Peyer's patch (tissue), 4 donors: ENCODE data around the gene SLC17A5. TPM values are rescaled to one million over a fixed set of nuclear protein-coding genes. Genes with fewer than 3 reads are reported as not detected.
"Not testable (repeated sequence)": the region's sequence is repeated elsewhere in the genome, so short reads cannot be mapped to it uniquely, and the experiment has no call there.

Experiments
- DNase-seq, 3 donors: peaks; one replicate each; pipeline ENCODE4 v3.0.0-alpha.2; 2017 to 2019
- H3K27ac ChIP-seq, 4 donors: fragments of 200-600 bp; sonication (generic); one replicate each; pipeline ENCODE4 v1.5.1; 2016 to 2019
- H3K27me3 ChIP-seq, 2 donors: fragments of 200-600 bp; sonication (generic); one replicate each; pipeline ENCODE4 v1.5.1; 2019
- H3K36me3 ChIP-seq, 3 donors: fragments of 200-600 bp; sonication (generic); one replicate each; pipeline ENCODE4 v1.5.1; 2016 to 2019
- H3K4me1 ChIP-seq, 4 donors: fragments of 200-600 bp; sonication (generic); one replicate each; pipeline ENCODE4 v1.5.1; 2016 to 2019
- H3K4me3 ChIP-seq, 4 donors: fragments of 200-600 bp; sonication (generic); 1 replicate in 3 of 4; 2 replicates in 1 of 4; pipeline ENCODE4 v1.5.1; 2016 to 2019; ENCODE audit warnings: mild to moderate bottlenecking in 1 of 4
- H3K9me3 ChIP-seq, 4 donors: fragments of 200-600 bp; sonication (generic); one replicate each; pipeline ENCODE4 v1.5.1; 2016 to 2019; ENCODE audit warnings: mild to moderate bottlenecking in 1 of 4
- POLR2A ChIP-seq, 2 donors: fragments of 450-650 bp; IDR thresholded peaks; one replicate each; pipeline ENCODE4 v1.5.1; 2017; ENCODE audit warnings: antibody characterized with exemption in 2 of 2, mild to moderate bottlenecking in 2 of 2, moderate library complexity in 2 of 2
- small RNA-seq, 2 donors: library from RNA; depleted of rRNA; stranded (forward); fragments of <200 nt; gene quantifications; one replicate each; pipeline ENCODE3, GENCODE V24; 2016
- total RNA-seq, 4 donors: library from RNA; depleted of rRNA; stranded (reverse); fragments of >200 nt; gene quantifications; one replicate each; pipeline ENCODE4 v1.1.0, GENCODE V29; 2016
- TF ChIP-seq, protein P1 (sequence below), 6 experiments: fragments of 450-650 bp in 4 of 6; fragments of 200-600 bp in 2 of 6; sonication (generic) in 1 of 6; IDR thresholded peaks; one replicate each; pipeline ENCODE4 v1.5.1; 2017 to 2019; ENCODE audit warnings: antibody characterized with exemption in 6 of 6, mild to moderate bottlenecking in 3 of 6, moderate library complexity in 1 of 6

SLC17A5 gene
- total RNA-seq, 4 donors from 2014 or later = 6.6 to 49.7 (median 26.3) TPM

DNA sequence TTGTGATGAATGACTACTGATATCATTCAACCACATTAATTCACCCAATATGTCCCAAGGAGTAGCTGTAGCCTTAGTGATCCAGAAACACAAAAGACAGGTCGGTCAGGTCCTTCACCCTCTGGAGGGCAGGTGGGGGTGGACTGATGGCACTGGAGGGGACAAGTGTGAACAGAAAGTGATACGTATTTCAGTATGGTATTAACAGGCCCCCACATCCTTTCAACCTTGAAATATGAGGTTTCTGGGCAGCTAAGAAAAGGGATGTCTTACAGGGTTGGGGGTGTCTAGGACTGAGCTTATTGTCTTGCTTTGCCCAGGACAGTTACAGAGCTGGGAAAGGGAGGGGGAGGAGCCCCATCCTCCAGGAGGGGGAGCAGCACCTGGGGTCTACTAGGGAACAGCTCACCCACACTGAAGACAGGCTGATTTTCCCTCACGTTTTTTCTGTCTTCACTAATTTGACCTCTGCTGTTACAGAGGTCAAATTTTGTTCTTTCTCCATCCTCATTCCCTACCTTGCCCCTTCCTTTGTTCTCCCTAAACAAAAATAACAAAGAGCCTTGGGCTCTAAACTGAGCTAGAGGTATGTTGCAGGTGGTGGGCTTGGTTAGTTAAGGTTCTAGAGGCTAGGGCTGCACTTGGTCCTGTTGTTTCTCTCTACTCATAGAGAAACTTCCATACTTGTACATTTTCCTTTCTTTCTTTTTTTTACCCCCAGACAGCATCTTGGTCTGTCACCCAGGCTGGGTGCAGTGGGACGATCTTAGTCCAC lies 95.0 kb downstream of the SLC17A5 start:
- DNase-seq = no peak
- TF ChIP-seq, protein P1, sequence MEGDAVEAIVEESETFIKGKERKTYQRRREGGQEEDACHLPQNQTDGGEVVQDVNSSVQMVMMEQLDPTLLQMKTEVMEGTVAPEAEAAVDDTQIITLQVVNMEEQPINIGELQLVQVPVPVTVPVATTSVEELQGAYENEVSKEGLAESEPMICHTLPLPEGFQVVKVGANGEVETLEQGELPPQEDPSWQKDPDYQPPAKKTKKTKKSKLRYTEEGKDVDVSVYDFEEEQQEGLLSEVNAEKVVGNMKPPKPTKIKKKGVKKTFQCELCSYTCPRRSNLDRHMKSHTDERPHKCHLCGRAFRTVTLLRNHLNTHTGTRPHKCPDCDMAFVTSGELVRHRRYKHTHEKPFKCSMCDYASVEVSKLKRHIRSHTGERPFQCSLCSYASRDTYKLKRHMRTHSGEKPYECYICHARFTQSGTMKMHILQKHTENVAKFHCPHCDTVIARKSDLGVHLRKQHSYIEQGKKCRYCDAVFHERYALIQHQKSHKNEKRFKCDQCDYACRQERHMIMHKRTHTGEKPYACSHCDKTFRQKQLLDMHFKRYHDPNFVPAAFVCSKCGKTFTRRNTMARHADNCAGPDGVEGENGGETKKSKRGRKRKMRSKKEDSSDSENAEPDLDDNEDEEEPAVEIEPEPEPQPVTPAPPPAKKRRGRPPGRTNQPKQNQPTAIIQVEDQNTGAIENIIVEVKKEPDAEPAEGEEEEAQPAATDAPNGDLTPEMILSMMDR (IDR thresholded peaks at IDR 0.05) = no peak
- no peak for TF ChIP-seq POLR2A (IDR thresholded peaks at IDR 0.05)
- Histone ChIP-seq H3K27me3 (no peaks in the 10 kb centered on the region), H3K9me3 (no peaks in the 10 kb centered on the region), H3K36me3 (no peaks in the 10 kb centered on the region), H3K27ac (no peak overlapping the region), H3K4me3 (no peak overlapping the region), H3K4me1 (no peaks in the 10 kb centered on the region)

DNA sequence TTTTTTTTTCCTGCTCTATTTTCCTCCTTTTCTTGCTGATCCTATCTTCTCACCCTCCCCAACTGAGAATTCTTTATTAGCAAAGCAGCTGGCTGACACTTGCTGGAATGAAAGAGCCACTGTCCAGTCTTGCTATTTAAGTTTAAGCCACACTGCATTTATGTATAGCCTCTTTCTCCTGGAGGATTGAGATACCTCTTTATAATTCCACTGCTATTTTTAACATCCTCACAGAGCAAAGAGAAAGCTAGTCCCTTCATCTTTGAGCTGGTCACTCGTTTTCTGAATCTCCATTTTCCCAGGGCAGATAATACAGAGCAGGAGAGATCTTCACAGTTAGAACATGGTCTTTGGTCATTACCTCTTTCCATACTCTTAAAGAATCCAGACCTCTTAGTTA lies 97.0 kb downstream of the SLC17A5 start:
- Histone ChIP-seq H3K9me3 (no peaks in the 10 kb centered on the region), H3K4me3 (no peak overlapping the region), H3K27ac (no peak overlapping the region), H3K36me3 (no peaks in the 10 kb centered on the region), H3K4me1 (no peaks in the 10 kb centered on the region), H3K27me3 (no peaks in the 10 kb centered on the region)
- DNase-seq = no peak
- TF ChIP-seq, protein P1 (IDR thresholded peaks at IDR 0.05) = no peak

DNA sequence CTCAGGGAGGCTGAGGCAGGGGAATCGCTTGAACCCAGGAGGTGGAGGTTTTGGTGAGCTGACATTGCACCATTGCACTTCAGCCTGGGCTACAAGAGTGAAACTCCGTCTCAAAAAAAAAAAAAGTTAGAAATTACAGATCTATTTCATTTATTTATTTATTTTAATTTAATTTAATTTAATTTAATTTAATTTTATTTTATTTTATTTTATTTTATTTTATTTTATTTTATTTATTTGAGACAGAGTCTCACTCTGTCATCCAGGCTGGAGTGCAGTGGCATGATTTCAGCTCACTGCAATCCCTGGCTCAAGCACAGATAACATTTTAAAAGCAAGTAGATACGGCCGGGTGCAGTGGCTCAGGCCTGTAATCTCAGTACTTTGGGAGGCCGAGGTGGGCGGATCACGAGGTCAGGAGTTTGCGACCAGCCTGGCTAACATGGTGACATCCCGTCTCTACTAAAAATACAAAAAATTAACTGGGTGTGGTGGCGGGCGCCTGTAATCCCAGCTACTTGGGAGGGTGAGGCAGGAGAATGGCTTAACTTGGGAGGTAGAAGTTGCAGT lies 98.3 kb downstream of the SLC17A5 start:
- DNase-seq, H3K9me3 ChIP-seq, H3K27ac ChIP-seq, H3K27me3 ChIP-seq, H3K4me3 ChIP-seq, H3K36me3 ChIP-seq, H3K4me1 ChIP-seq: not testable (repeated sequence)

DNA sequence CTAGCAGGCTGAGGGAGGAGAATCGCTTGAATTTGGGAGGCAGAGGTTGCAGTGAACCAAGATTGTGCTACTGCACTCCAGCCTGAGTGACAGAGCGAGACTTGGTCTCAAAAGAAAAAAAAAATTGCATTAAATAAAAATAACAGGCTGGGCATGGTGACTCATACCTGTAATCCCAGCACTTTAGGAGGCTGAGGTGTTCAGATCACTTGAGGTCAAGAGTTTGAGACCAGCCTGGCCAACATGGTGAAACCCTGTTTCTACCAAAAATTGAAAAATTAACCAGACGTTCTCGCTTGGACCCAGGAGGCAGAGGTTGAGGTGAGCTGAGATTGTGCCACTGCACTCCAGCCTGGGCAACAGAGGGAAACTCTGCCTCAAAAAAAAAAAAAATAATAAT lies 102.7 kb downstream of the SLC17A5 start:
- not testable (repeated sequence) for H3K9me3 ChIP-seq, DNase-seq, H3K27ac ChIP-seq, H3K27me3 ChIP-seq, H3K36me3 ChIP-seq, H3K4me1 ChIP-seq, H3K4me3 ChIP-seq

DNA sequence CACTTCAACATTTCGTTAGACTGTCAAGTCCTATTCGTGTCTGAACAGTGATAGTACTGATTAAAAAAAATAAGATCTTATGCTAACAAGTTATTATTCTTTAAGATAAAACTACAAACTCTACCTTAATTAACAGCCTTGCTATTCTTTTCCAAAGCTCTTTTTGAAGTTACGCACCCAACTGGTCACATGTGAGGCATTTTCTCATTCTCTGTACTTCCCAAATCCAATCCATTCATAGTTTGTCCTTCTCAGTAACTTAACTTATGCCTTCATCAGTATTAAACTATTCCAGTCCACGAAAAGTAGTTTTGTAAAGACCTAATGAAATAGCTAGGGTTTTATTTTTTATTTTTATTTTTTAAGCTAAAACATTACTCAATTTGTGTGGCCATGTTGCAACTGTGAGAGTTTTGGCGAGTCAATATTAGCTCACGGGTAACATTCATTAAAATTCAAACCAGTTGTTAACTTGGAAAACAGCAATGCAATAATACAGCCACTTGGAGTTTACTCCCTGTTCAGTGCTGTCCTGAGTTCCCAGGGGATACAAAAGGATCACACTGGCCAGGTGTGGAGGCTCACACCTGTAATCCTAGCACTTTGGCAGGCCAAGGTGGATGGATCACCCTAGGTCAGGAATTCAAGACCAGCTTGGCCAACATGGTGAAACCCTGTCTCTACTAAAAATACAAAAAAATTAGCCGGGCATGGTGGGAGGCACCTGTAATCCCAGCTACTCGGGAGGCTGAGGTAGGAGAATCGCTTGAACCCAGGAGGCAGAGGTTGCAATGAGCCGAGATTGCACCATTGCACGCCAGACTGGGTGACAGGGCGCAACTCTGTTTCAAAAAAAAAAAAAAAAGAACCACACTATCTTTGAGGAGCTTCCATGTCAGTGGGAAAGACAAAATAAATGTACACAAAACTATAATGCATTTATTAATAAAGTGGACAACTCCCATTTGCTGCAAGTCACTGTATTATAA lies 105.0 kb downstream of the SLC17A5 start:
- H3K36me3 ChIP-seq = no peaks in the 10 kb centered on the region
- TF ChIP-seq, protein P1 (IDR thresholded peaks at IDR 0.05) = no peak
- no peak for TF ChIP-seq POLR2A (IDR thresholded peaks at IDR 0.05)
- no peak for DNase-seq

DNA sequence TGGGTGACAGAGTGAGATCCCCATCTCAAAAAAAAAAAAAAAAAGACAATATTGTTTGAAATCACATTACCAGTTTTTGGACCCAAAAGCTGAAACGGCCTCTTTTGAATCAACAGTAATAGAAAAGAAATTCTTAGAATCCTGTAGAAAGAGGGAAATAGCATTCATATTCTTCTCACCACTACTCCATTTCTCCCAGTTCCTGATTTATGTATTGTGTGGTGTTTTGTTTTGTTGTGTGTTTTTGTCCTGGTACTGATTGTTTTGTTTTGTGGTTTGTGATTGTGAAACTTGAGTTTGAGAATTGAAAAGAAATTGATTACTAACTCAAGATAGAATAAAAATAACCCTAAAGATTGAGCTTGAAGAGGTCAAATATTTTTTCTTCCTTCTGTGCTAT lies 106.8 kb downstream of the SLC17A5 start:
- no peaks in the 10 kb centered on the region for H3K36me3 ChIP-seq
- TF ChIP-seq POLR2A (IDR thresholded peaks at IDR 0.05) = no peak
- TF ChIP-seq, protein P1 (IDR thresholded peaks at IDR 0.05) = no peak
- H3K4me3 ChIP-seq = no peak overlapping the region
- no peaks in the 10 kb centered on the region for H3K9me3 ChIP-seq
- no peak overlapping the region for H3K27ac ChIP-seq
- DNase-seq = no peak
- no peaks in the 10 kb centered on the region for H3K4me1 ChIP-seq
- no peaks in the 10 kb centered on the region for H3K27me3 ChIP-seq

More for the DNA sequence above, 105.0 kb downstream of the SLC17A5 start:
- Histone ChIP-seq H3K4me3 (no peak overlapping the region), H3K9me3 (no peaks in the 10 kb centered on the region), H3K4me1 (no peaks in the 10 kb centered on the region), H3K27me3 (no peaks in the 10 kb centered on the region), H3K27ac (no peak overlapping the region)

Small RNA genes lying within 50 kb of the gene (small RNA-seq; reads per million reads assigned to genes)
- 0 reads per million in 2 donors for gene RPS27P15

Other genes with a start within 250 kb of the SLC17A5 start
- gene CGAS, start 201.7 kb downstream of the SLC17A5 start, total RNA-seq = 1 to 10 TPM; 3.4 to 8.3 (median 4.3) TPM
- gene MTO1, start 192.3 kb downstream of the SLC17A5 start, total RNA-seq = 100 to 1,000 TPM in 1 of 4 donors, 10 to 100 TPM in 3; 29.2 to 115 (median 43.0) TPM
- gene EEF1A1, start 133.0 kb downstream of the SLC17A5 start, total RNA-seq = 1,000 to 10,000 TPM; 4,216 to 7,500 (median 5,030) TPM
- 1 to 10 TPM; 1.4 to 3.2 (median 2.2) TPM for gene CD109, start 42.2 kb upstream of the SLC17A5 start, total RNA-seq